ENCODE results near the gene RBM41. TPM values are rescaled to one million over a fixed set of nuclear protein-coding genes. Genes with fewer than 3 reads are reported as not detected.
A peak's percentile ranks its signal among the peaks of the same experiment; 100 is the strongest.

RBM41 gene
- total RNA-seq (10 to 100 TPM in 1 of 2 donors, 1 to 10 TPM in 1; 9.7 to 17.6 TPM), polyA plus RNA-seq (10 to 100 TPM in 1 of 2 donors, 1 to 10 TPM in 1; 3.3 to 10.2 TPM)

DNA sequence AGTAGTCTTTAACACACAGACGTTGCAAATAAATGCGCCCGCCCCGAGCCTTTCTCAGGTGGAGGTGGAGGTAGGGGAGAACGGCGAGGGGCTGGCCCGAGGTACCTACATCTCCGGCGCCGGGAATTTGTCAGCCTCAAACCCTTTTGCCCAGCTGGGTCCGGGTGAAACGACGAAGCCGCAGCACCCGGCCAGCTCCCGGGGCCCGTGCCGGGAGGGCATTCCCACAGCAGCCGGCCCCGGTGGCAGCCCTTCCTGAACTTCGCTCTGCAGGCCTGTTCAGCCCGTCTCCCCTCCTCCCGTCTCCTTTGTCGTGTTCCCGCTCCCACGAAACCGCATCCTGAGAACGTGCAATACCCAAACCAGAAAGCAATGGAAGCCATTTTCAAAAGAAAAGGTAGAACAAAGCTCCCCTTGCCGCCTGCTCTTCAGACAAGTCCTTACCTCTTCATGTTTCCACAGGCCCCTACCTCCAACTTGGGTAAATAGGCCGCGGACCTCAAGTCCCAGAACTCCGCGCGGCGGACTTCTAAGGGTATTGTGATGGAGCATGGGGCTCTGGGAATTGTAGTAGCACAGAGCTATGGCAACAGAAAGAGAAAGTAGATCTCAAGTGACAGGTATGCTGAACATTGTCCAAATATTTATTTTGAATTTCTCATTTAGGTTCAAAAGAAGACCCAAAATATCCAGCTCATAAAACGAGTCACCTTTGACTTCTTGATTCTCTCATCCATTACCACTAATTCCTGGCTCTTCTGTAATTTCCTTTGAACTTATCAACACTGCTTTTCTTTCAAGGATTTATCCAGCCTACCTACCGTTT lies at the start of gene RBM41:
Gene RBM41 (minus strand): TSS at position 501 of the 826 bp plus-strand sequence. CDS start 49 bp downstream, at position 452.
- Histone ChIP-seq H3K4me1 (ENCODE audit: control insufficient read depth in 4 of 4, insufficient read depth in 4 of 4, low read length in 3 of 4) (peaks cover 0 to 6% (median 3%) of the 10 kb centered on the region in 4 donors), H3K27me3 (ENCODE audit: control insufficient read depth in 4 of 4, insufficient read depth in 4 of 4, low read length in 3 of 4) (peaks cover 0 to 3% (median 0%) of the 10 kb centered on the region in 4 donors), H3K9ac (ENCODE audit: low read depth in 1 of 2, low read length in 2 of 2) (peak within 1 kb of the TSS; percentile 39 to 61), H3K4me3 (ENCODE audit: low read depth in 1 of 3, low read length in 3 of 3) (peak within 1 kb of the TSS; percentile 62 to 85 (median 68)), H3K27ac (ENCODE audit: low read depth in 1 of 2, low read length in 2 of 2) (peak within 1 kb of the TSS; percentile 70 to 72), H3K36me3 (ENCODE audit: control insufficient read depth in 4 of 4, insufficient read depth in 3 of 4, low read depth in 1 of 4, low read length in 3 of 4) (peaks cover 0 to 25% (median 18%) of the 10 kb centered on the region in 4 donors), H3K9me3 (ENCODE audit: control insufficient read depth in 4 of 4, low read length in 3 of 4) (no peaks in the 10 kb centered on the region)
- peak; percentile 66 for DNase-seq (ENCODE audit: low spot score)
- WGBS = under 1% methylated on average over 37 of the region's 37 CpGs
- peak; percentile 39 for TF ChIP-seq FOXA2 (IDR thresholded peaks at IDR 0.05)
- peak; percentile 32 for TF ChIP-seq TAF1 (conservative IDR thresholded peaks at IDR 0.05)
- TF ChIP-seq HNF4G (IDR thresholded peaks at IDR 0.05) = no peak
- TF ChIP-seq, protein P1, sequence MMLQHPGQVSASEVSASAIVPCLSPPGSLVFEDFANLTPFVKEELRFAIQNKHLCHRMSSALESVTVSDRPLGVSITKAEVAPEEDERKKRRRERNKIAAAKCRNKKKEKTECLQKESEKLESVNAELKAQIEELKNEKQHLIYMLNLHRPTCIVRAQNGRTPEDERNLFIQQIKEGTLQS (IDR thresholded peaks at IDR 0.05) = no peak
- TF ChIP-seq MAX (IDR thresholded peaks at IDR 0.05) = peak; percentile 30
- TF ChIP-seq HNF4A (conservative IDR thresholded peaks at IDR 0.05) = peak; percentile 30 to 36
- peak; percentile 63 for TF ChIP-seq YY1 (IDR thresholded peaks at IDR 0.05)

GRCh38 chrX:107168257-107168656 lies 49.6 kb upstream of the RBM41 start:
- no peaks in the 10 kb centered on the region for H3K9me3 ChIP-seq (ENCODE audit: control insufficient read depth in 4 of 4, low read length in 3 of 4)
- no peaks in the 10 kb centered on the region for H3K27me3 ChIP-seq (ENCODE audit: control insufficient read depth in 4 of 4, insufficient read depth in 4 of 4, low read length in 3 of 4)
- no peak for DNase-seq (ENCODE audit: low spot score)
- no peak overlapping the region for H3K9ac ChIP-seq (ENCODE audit: low read depth in 1 of 2, low read length in 2 of 2)
- no peak for TF ChIP-seq EGR1 (IDR thresholded peaks at IDR 0.05; ENCODE audit: low read depth in 2 of 2)
- TF ChIP-seq SP1 (IDR thresholded peaks at IDR 0.05) = no peak
- TF ChIP-seq NR2F2 (IDR thresholded peaks at IDR 0.05) = no peak
- TF ChIP-seq FOXA1 (IDR thresholded peaks at IDR 0.05) = no peak
- no peak for TF ChIP-seq YY1 (IDR thresholded peaks at IDR 0.05)
- TF ChIP-seq RAD21 (IDR thresholded peaks at IDR 0.05) = no peak
- TF ChIP-seq TAF1 (conservative IDR thresholded peaks at IDR 0.05) = no peak
- TF ChIP-seq MAX (IDR thresholded peaks at IDR 0.05) = no peak
- TF ChIP-seq CTCF (IDR thresholded peaks at IDR 0.05; ENCODE audit: low read depth, low read length, missing input control) = no peak
- TF ChIP-seq, protein P2, sequence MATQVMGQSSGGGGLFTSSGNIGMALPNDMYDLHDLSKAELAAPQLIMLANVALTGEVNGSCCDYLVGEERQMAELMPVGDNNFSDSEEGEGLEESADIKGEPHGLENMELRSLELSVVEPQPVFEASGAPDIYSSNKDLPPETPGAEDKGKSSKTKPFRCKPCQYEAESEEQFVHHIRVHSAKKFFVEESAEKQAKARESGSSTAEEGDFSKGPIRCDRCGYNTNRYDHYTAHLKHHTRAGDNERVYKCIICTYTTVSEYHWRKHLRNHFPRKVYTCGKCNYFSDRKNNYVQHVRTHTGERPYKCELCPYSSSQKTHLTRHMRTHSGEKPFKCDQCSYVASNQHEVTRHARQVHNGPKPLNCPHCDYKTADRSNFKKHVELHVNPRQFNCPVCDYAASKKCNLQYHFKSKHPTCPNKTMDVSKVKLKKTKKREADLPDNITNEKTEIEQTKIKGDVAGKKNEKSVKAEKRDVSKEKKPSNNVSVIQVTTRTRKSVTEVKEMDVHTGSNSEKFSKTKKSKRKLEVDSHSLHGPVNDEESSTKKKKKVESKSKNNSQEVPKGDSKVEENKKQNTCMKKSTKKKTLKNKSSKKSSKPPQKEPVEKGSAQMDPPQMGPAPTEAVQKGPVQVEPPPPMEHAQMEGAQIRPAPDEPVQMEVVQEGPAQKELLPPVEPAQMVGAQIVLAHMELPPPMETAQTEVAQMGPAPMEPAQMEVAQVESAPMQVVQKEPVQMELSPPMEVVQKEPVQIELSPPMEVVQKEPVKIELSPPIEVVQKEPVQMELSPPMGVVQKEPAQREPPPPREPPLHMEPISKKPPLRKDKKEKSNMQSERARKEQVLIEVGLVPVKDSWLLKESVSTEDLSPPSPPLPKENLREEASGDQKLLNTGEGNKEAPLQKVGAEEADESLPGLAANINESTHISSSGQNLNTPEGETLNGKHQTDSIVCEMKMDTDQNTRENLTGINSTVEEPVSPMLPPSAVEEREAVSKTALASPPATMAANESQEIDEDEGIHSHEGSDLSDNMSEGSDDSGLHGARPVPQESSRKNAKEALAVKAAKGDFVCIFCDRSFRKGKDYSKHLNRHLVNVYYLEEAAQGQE (IDR thresholded peaks at IDR 0.05) = no peak
- no peak for TF ChIP-seq FOXA2 (IDR thresholded peaks at IDR 0.05)
- TF ChIP-seq JUND (IDR thresholded peaks at IDR 0.05) = no peak
- TF ChIP-seq GABPA (IDR thresholded peaks at IDR 0.05 in 1 of 2, conservative IDR thresholded peaks at IDR 0.05 in 1 of 2) = no peak
- no peak for TF ChIP-seq RXRA (IDR thresholded peaks at IDR 0.05)
- TF ChIP-seq, protein P1 (IDR thresholded peaks at IDR 0.05) = no peak
- TF ChIP-seq HNF4G (IDR thresholded peaks at IDR 0.05) = no peak
- no peaks in the 10 kb centered on the region for H3K36me3 ChIP-seq (ENCODE audit: control insufficient read depth in 4 of 4, insufficient read depth in 3 of 4, low read depth in 1 of 4, low read length in 3 of 4)
- H3K27ac ChIP-seq (ENCODE audit: low read depth in 1 of 2, low read length in 2 of 2) = no peak overlapping the region
- no peak overlapping the region for H3K4me3 ChIP-seq (ENCODE audit: low read depth in 1 of 3, low read length in 3 of 3)
- H3K4me1 ChIP-seq (ENCODE audit: control insufficient read depth in 4 of 4, insufficient read depth in 4 of 4, low read length in 3 of 4) = no peaks in the 10 kb centered on the region
